Trophoblast cell (in vitro differentiated cells and primary cell): ENCODE data around the gene RIPOR3.

Source experiments
- DNase-seq, 2 donors: peaks; one replicate each; pipeline ENCODE4 v3.0.0-alpha.2; 2016
- H2AFZ ChIP-seq: 2 replicates; pipeline ENCODE4 v1.6.1; 2013; ENCODE audit warnings: low read length, moderate library complexity, mild to moderate bottlenecking; ENCODE audit not compliant: insufficient read depth, poor library complexity
- H2AK5ac ChIP-seq: 2 replicates; pipeline ENCODE4 v1.6.1; 2013; ENCODE audit warnings: mild to moderate bottlenecking, low read length
- H2BK120ac ChIP-seq: 2 replicates; pipeline ENCODE4 v1.6.1; 2013; ENCODE audit warnings: low read length, mild to moderate bottlenecking, moderate library complexity; ENCODE audit not compliant: insufficient read depth, poor library complexity
- H2BK12ac ChIP-seq: 2 replicates; pipeline ENCODE4 v1.6.1; 2013; ENCODE audit warnings: mild to moderate bottlenecking, low read length, moderate library complexity
- H2BK5ac ChIP-seq: 2 replicates; pipeline ENCODE4 v1.6.1; 2013; ENCODE audit warnings: low read length, low read depth, moderate library complexity, mild to moderate bottlenecking; ENCODE audit not compliant: poor library complexity
- H3K14ac ChIP-seq: 2 replicates; pipeline ENCODE4 v1.6.1; 2013; ENCODE audit warnings: mild to moderate bottlenecking, low read length
- H3K18ac ChIP-seq: 2 replicates; pipeline ENCODE4 v1.6.1; 2013; ENCODE audit warnings: mild to moderate bottlenecking, low read length
- H3K23ac ChIP-seq: 2 replicates; pipeline ENCODE4 v1.6.1; 2013; ENCODE audit warnings: low read length
- H3K27ac ChIP-seq: 2 replicates; pipeline ENCODE4 v1.5.1; 2013; ENCODE audit warnings: low read depth, mild to moderate bottlenecking, inconsistent platforms, low read length, moderate library complexity
- H3K27me3 ChIP-seq: 2 replicates; pipeline ENCODE4 v1.6.1; 2013; ENCODE audit warnings: inconsistent platforms, mild to moderate bottlenecking, low read length, moderate library complexity; ENCODE audit not compliant: insufficient read depth
- H3K36me3 ChIP-seq, 2 experiments: 1 replicate in 1 of 2; 2 replicates in 1 of 2; pipeline ENCODE4 v1.6.1; 2013; ENCODE audit warnings: low read length in 2 of 2, mild to moderate bottlenecking in 2 of 2, moderate library complexity in 1 of 2; ENCODE audit not compliant: insufficient read depth in 2 of 2, control insufficient read depth in 1 of 2
- H3K4ac ChIP-seq: 2 replicates; pipeline ENCODE4 v1.6.1; 2013; ENCODE audit warnings: low read depth, mild to moderate bottlenecking, low read length, moderate library complexity
- H3K4me1 ChIP-seq, 2 experiments: 1 replicate in 1 of 2; 2 replicates in 1 of 2; pipeline ENCODE4 v1.6.1; 2013; ENCODE audit warnings: low read length in 2 of 2, mild to moderate bottlenecking in 2 of 2, moderate library complexity in 1 of 2; ENCODE audit not compliant: insufficient read depth in 2 of 2, control insufficient read depth in 1 of 2
- H3K4me2 ChIP-seq: 2 replicates; pipeline ENCODE4 v1.6.1; 2013; ENCODE audit warnings: inconsistent platforms, mild to moderate bottlenecking, low read length, moderate library complexity
- H3K4me3 ChIP-seq: 2 replicates; pipeline ENCODE4 v1.5.1; 2013; ENCODE audit warnings: mild to moderate bottlenecking, low read depth, low read length, inconsistent platforms
- H3K79me1 ChIP-seq: one replicate; pipeline ENCODE4 v1.6.1; 2013; ENCODE audit warnings: low read length
- H3K79me2 ChIP-seq: 2 replicates; pipeline ENCODE4 v1.6.1; 2013; ENCODE audit warnings: low read length, mild to moderate bottlenecking; ENCODE audit not compliant: control insufficient read depth, insufficient read depth, poor library complexity
- H3K9ac ChIP-seq: 2 replicates; pipeline ENCODE4 v1.6.1; 2013; ENCODE audit warnings: mild to moderate bottlenecking, low read length
- H3K9me3 ChIP-seq: 2 replicates; pipeline ENCODE4 v1.6.1; 2013; ENCODE audit warnings: low read depth, mild to moderate bottlenecking, control low read depth, inconsistent platforms, low read length; ENCODE audit not compliant: insufficient read depth
- H4K12ac ChIP-seq: 2 replicates; pipeline ENCODE4 v1.6.1; 2013; ENCODE audit warnings: low read depth, mild to moderate bottlenecking, low read length, moderate library complexity
- H4K8ac ChIP-seq: 2 replicates; pipeline ENCODE4 v1.6.1; 2013; ENCODE audit warnings: low read depth, mild to moderate bottlenecking, low read length, moderate library complexity
- H4K91ac ChIP-seq: one replicate; pipeline ENCODE4 v1.6.1; 2013; ENCODE audit warnings: low read depth, mild to moderate bottlenecking, low read length, moderate library complexity
- WGBS: extraction: QIAGEN DNeasy Blood & Tissue Kit; methylation state at CpG from one replicate; pipeline ENCODE4 v1.1.7; 2013; ENCODE audit warnings: missing lambda C conversion rate; ENCODE audit not compliant: insufficient read length, insufficient coverage; ENCODE audit errors: extremely low coverage; 5-methylcytosine and 5-hydroxymethylcytosine counted together

The RIPOR3 gene

GRCh38 chr20:50734730-50735679 lies 43.7 kb upstream of the RIPOR3 start:
- Histone ChIP-seq H3K4ac (peak overlapping the region; percentile 92), H3K9ac (no peak overlapping the region), H3K27ac (no peak overlapping the region), H3K4me1 (peaks cover 11 to 13% of the 10 kb centered on the region in 2 experiments), H2BK12ac (no peak overlapping the region), H3K79me2 (peaks cover 15% of the 10 kb centered on the region), H3K79me1 (peaks cover 25% of the 10 kb centered on the region), H3K4me2 (no peak overlapping the region), H3K14ac (no peak overlapping the region), H3K36me3 (peaks cover 0 to 8% of the 10 kb centered on the region in 2 experiments), H2BK120ac (no peak overlapping the region), H3K4me3 (no peak overlapping the region), H2AFZ (no peak overlapping the region), H4K12ac (no peak overlapping the region), H3K23ac (no peak overlapping the region), H3K18ac (no peak overlapping the region), H2AK5ac (no peak overlapping the region), H3K27me3 (no peaks in the 10 kb centered on the region), H4K8ac (no peak overlapping the region), H4K91ac (no peak overlapping the region), H2BK5ac (no peak overlapping the region), H3K9me3 (no peaks in the 10 kb centered on the region)
- no peak for DNase-seq
- no CpG with 5 or more reads among the region's 9 CpGs for WGBS

- peaks cover 22% of the 10 kb centered on the region for H3K79me1 ChIP-seq
- H2BK12ac ChIP-seq: no peak overlapping the region
- H4K8ac ChIP-seq: no peak overlapping the region
- H3K4me1 ChIP-seq: peaks cover 17 to 18% of the 10 kb centered on the region in 2 experiments
- no peak overlapping the region for H2AK5ac ChIP-seq
- H2AFZ ChIP-seq: no peak overlapping the region
- H3K36me3 ChIP-seq: peaks cover 0 to 4% of the 10 kb centered on the region in 2 experiments
- no peak overlapping the region for H2BK5ac ChIP-seq
- H3K18ac ChIP-seq: no peak overlapping the region
- H3K4me3 ChIP-seq: no peak overlapping the region
- H3K23ac ChIP-seq: no peak overlapping the region
- H3K27ac ChIP-seq: no peak overlapping the region
- no CpG with 5 or more reads among the region's 1 CpG for WGBS
- H3K4me2 ChIP-seq: peak overlapping the region; percentile 58
- no peaks in the 10 kb centered on the region for H3K9me3 ChIP-seq
- H3K9ac ChIP-seq: no peak overlapping the region
- H3K79me2 ChIP-seq: peaks cover 15% of the 10 kb centered on the region
- H4K12ac ChIP-seq: no peak overlapping the region
- DNase-seq: peak in 1 of 2 donors; percentile 32
- H4K91ac ChIP-seq: no peak overlapping the region
- no peaks in the 10 kb centered on the region for H3K27me3 ChIP-seq
- no peak overlapping the region for H2BK120ac ChIP-seq
- peak overlapping the region; percentile 92 for H3K4ac ChIP-seq
- no peak overlapping the region for H3K14ac ChIP-seq
Observed at GRCh38 chr20:50733644-50734349, 42.5 kb upstream of the RIPOR3 start.

GRCh38 chr20:50731930-50732690 lies 40.8 kb upstream of the RIPOR3 start:
- peak overlapping the region; percentile 89 for H3K18ac ChIP-seq
- peak overlapping the region; percentile 77 for H2AFZ ChIP-seq
- no peaks in the 10 kb centered on the region for H3K9me3 ChIP-seq
- H3K23ac ChIP-seq: no peak overlapping the region
- H3K27ac ChIP-seq: peak overlapping the region; percentile 96
- H2AK5ac ChIP-seq: peak overlapping the region; percentile 11
- H4K8ac ChIP-seq: peak overlapping the region; percentile 81
- peak overlapping the region; percentile 60 for H2BK5ac ChIP-seq
- peaks cover 18 to 19% of the 10 kb centered on the region in 2 experiments for H3K4me1 ChIP-seq
- no peak overlapping the region for H2BK12ac ChIP-seq
- H3K4ac ChIP-seq: peak overlapping the region; percentile 98
- peaks cover 0 to 4% of the 10 kb centered on the region in 2 experiments for H3K36me3 ChIP-seq
- H4K12ac ChIP-seq: peak overlapping the region; percentile 35
- H3K4me3 ChIP-seq: peak overlapping the region; percentile 97
- H4K91ac ChIP-seq: peak overlapping the region; percentile 76
- WGBS: no CpG with 5 or more reads among the region's 29 CpGs
- H3K79me2 ChIP-seq: peaks cover 15% of the 10 kb centered on the region
- peak overlapping the region; percentile 91 for H3K14ac ChIP-seq
- H3K27me3 ChIP-seq: no peaks in the 10 kb centered on the region
- peak overlapping the region; percentile 68 for H3K9ac ChIP-seq
- H3K79me1 ChIP-seq: peaks cover 24% of the 10 kb centered on the region
- peak overlapping the region; percentile 50 for H3K4me2 ChIP-seq
- H2BK120ac ChIP-seq: peak overlapping the region; percentile 93
- peak in 1 of 2 donors; percentile 39 for DNase-seq
